Kidney epithelial cell (primary cell): Measurements from ENCODE around the gene PTGIS. TPM values are rescaled to one million over a fixed set of nuclear protein-coding genes. Genes with fewer than 3 reads are reported as not detected.

Experiments
- DNase-seq: peaks from one replicate; pipeline ENCODE4 v3.0.0-alpha.2; 2010; ENCODE audit warnings: low read depth
- H3K27me3 ChIP-seq: 2 replicates; pipeline ENCODE4 v1.6.0; 2011; ENCODE audit warnings: low read length; ENCODE audit not compliant: control insufficient read depth, insufficient read depth
- H3K36me3 ChIP-seq: 2 replicates; pipeline ENCODE4 v1.5.1; 2011; ENCODE audit warnings: low read length; ENCODE audit not compliant: control insufficient read depth, insufficient read depth
- H3K4me3 ChIP-seq: 2 replicates; pipeline ENCODE4 v1.5.1; 2011; ENCODE audit warnings: low read depth, mild to moderate bottlenecking, control low read depth, low read length
- total RNA-seq: library from RNA; depleted of rRNA; stranded (reverse); fragments of >200 nt; gene quantifications from 2 replicates; pipeline ENCODE4 v1.2.3, GENCODE V29; 2015
- TF ChIP-seq, protein P1 (sequence below): IDR thresholded peaks from 2 replicates; pipeline ENCODE4 v1.5.1; 2011; ENCODE audit warnings: mild to moderate bottlenecking, moderate library complexity, low read length, control low read depth, inconsistent platforms; ENCODE audit not compliant: insufficient read depth, poor library complexity, severe bottlenecking

PTGIS gene
- total RNA-seq, 1 donor from 2014 or later: 0.88 TPM

DNA sequence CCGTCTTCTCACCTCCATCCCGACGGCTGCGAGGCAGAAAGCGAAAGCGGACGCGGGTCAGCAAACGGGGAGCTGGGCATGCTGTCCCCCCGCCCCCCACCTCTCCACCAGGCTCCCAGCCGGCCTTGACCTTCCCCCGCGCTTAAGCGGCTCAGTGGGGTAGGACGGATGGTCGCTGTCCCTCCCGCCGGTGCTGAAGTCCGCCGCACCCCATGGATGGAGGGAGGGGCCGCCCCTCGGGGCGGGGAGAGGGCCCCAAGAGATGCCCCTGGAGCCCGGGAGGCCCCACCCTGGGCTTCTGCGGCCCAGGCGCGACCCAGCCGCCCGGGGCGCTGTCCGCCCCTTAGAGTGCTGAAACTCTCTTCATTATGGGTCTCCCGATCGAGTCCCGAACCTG is 85.3 kb downstream of the PTGIS start, which contains the start of gene KCNB1:
Gene KCNB1, minus strand, starts transcription at position 48 of the 397 bp plus-strand sequence. CDS start 188 bp downstream, outside the sequence.
- TF ChIP-seq, protein P1, sequence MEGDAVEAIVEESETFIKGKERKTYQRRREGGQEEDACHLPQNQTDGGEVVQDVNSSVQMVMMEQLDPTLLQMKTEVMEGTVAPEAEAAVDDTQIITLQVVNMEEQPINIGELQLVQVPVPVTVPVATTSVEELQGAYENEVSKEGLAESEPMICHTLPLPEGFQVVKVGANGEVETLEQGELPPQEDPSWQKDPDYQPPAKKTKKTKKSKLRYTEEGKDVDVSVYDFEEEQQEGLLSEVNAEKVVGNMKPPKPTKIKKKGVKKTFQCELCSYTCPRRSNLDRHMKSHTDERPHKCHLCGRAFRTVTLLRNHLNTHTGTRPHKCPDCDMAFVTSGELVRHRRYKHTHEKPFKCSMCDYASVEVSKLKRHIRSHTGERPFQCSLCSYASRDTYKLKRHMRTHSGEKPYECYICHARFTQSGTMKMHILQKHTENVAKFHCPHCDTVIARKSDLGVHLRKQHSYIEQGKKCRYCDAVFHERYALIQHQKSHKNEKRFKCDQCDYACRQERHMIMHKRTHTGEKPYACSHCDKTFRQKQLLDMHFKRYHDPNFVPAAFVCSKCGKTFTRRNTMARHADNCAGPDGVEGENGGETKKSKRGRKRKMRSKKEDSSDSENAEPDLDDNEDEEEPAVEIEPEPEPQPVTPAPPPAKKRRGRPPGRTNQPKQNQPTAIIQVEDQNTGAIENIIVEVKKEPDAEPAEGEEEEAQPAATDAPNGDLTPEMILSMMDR: no peak
- H3K36me3 ChIP-seq: no peaks in the 10 kb centered on the region
- peaks cover 52% of the 10 kb centered on the region for H3K27me3 ChIP-seq
- no peak for DNase-seq
- H3K4me3 ChIP-seq: no peak within 1 kb of the TSS

DNA sequence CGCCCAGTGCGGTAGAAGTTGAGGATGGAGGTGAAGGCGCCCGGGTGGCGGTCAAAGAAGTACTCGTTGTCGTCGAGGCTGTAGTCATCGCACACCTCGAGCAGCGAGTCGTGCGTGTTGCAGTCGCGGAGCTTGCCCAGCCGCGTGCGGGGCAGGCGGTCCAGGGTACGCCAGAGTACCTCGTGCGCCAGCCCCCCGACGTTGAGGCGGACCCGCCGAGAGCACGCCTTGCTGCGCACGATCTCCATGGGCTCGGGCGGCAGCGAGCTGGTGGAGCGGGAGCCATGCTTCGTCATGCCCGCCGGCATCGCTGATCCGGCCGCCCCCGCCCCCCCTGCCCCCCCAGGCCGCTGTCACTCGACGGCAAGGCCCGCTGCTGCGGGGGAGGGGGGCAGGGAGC is 85.8 kb downstream of the PTGIS start:
- no peaks in the 10 kb centered on the region for H3K36me3 ChIP-seq
- TF ChIP-seq, protein P1: no peak
- H3K27me3 ChIP-seq: peaks cover 52% of the 10 kb centered on the region
- DNase-seq: no peak
- H3K4me3 ChIP-seq: no peak overlapping the region

DNA sequence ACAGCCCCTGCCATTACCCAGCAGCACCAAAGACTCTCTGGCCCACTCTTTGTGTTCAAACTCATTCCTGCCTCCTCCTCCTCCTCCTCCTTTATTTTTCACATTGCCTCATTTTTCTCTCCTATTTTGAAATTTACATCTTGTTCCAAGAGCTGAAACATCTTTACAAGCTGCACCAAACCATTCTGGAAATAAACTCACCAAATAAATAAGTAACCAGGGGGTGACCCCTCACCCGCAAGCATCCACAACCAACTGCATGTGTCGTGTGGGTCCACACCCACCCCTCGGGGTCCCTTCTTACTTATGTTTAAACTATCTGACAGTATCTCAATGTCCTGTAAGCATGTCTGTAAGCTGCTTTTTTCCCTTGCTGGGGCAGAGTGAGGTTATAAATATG is 86.8 kb downstream of the PTGIS start:
- H3K36me3 ChIP-seq: no peaks in the 10 kb centered on the region
- DNase-seq: no peak
- TF ChIP-seq, protein P1: no peak
- peaks cover 48% of the 10 kb centered on the region for H3K27me3 ChIP-seq
- no peak overlapping the region for H3K4me3 ChIP-seq

DNA sequence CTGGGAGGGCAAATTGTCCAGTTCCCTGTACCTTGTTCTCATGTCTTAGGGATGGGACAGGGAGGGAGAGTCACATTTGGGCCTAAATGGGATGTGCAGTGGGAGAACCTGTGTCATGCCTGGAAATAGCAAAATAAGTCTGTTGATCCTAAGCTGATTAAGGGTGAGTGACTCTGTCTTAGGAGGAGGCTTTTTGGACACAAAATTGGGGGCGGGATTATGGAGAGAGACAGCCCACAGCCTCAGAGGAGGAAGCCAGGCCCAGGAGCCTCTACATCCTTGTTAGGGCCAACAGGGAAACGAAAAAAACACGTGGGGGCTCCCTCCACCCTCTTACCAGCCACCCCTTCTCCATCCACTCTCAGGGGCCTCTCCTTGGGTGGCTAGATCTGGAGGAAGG is 87.7 kb downstream of the PTGIS start:
- H3K27me3 ChIP-seq: peaks cover 47% of the 10 kb centered on the region
- no peaks in the 10 kb centered on the region for H3K36me3 ChIP-seq
- no peak overlapping the region for H3K4me3 ChIP-seq
- no peak for DNase-seq
- TF ChIP-seq, protein P1: no peak

DNA sequence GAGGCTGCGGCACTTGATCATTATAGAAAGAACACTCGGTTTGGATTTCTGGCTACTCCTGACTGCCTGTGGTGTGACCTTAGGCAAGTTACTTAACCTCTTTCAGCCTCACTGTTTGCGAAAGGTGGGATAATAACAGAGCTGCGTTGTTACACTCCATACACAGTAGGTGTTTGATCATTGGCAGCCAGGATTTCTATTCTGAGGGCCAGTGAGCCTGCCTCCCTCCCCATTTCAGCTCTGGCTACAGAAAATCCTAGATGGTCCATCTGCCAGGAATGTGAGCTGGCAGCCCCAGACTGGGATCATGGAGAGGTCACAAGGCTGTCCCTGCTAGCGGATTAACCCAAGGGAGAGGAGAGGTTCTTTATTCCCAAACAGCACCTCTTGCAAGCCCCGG is 88.2 kb downstream of the PTGIS start:
- no peaks in the 10 kb centered on the region for H3K36me3 ChIP-seq
- DNase-seq: no peak
- no peak overlapping the region for H3K4me3 ChIP-seq
- TF ChIP-seq, protein P1: no peak
- H3K27me3 ChIP-seq: peaks cover 44% of the 10 kb centered on the region

DNA sequence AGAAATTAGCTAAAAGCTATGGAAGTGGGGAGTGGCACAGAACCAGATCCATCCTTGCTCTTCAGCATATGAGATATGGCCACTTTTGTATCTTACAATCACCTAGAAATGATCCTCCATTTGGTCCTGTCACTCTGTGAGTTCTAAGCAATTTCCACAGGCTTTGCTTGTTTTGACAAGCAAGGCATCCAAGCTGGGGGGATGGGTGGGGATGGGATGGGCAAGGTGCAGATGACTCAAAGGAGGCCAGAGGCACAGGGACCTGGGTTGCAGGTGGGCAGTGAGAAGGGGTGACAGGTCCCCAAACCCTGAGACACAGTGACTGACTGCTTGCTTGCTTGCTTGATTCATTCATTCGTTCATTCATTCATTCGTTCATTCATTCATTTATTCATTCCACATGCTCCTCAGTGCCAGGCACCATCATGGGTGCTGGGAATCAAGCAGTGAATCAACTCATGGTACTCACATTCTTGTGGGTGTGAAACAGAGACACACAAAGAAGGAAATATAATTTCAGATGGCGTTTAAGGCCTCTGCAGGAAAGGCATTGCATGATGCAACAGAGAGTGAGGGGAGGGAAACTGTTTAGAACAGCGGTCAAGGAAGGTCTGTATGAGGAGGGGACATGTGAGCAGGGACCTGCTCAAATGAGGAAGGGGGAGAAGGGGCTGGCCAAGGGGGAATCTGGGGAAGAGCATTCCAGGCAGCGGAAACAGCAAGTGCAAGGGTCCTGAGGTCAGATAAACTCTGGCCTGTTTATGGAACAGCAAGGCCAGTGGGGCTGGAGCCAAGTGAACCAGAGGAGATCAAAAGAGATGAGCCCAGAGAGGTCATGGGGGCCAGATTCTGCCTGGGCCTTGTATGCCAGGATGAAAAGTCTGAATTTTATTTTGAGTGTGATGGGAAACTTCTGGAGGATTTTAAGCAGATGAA is 88.9 kb downstream of the PTGIS start:
- no peak overlapping the region for H3K4me3 ChIP-seq
- no peaks in the 10 kb centered on the region for H3K36me3 ChIP-seq
- DNase-seq: no peak
- TF ChIP-seq, protein P1: no peak
- peaks cover 39% of the 10 kb centered on the region for H3K27me3 ChIP-seq
